OCI-LY3 (cell line): ENCODE results near the gene HFM1.

Experiments used
- CTCF ChIP-seq: fragments of 200-600, 300-600 bp; sonication (generic); IDR thresholded peaks from 2 replicates; pipeline ENCODE4 v1.5.1; 2014; ENCODE audit warnings: antibody characterized with exemption, low read length, low read depth
- EZH2phosphoT487 ChIP-seq: fragments of 200-600 bp; shearing (Covaris generic); IDR thresholded peaks from 2 replicates; pipeline ENCODE4 v1.6.1; 2018; ENCODE audit warnings: antibody characterized with exemption, mixed run types, low read depth

GRCh38 chr1:91325456-91325855 is 79.2 kb downstream of the HFM1 start:
- TF ChIP-seq CTCF (no peak), EZH2phosphoT487 (no peak)
